ENCODE results near the gene ASPDH.
A peak's percentile ranks its signal among the peaks of the same experiment; 100 is the strongest.

Gene ASPDH

DNA sequence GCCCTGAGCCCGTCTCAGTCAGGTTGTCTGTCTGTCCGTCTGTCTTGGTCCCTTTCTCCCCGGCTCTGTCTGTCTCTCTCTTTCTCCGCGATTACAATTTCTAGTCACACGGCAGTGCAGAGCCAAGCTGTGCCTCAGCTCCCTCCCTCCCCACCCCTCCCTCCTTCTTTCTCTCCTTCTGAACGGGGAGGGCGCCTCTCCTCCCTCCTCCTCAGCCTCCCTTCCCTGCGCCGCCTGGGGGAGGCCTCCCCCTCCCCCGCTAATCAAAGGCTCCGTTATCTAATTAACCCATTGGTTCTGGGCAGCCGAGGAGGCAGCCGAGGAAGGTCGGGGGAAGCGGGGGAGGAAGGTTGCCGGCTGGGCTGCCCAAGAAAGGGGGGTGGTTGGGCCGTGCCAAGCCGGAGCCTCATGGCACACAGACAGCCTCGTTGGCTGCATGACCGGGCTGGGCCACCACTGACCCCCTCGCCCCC, 38.0 kb upstream of the ASPDH start:
- Histone ChIP-seq H3K4me3 (peak overlapping the region; percentile 68), H3K27ac (peak overlapping the region; percentile 41 to 73)
- TF ChIP-seq, protein P1, sequence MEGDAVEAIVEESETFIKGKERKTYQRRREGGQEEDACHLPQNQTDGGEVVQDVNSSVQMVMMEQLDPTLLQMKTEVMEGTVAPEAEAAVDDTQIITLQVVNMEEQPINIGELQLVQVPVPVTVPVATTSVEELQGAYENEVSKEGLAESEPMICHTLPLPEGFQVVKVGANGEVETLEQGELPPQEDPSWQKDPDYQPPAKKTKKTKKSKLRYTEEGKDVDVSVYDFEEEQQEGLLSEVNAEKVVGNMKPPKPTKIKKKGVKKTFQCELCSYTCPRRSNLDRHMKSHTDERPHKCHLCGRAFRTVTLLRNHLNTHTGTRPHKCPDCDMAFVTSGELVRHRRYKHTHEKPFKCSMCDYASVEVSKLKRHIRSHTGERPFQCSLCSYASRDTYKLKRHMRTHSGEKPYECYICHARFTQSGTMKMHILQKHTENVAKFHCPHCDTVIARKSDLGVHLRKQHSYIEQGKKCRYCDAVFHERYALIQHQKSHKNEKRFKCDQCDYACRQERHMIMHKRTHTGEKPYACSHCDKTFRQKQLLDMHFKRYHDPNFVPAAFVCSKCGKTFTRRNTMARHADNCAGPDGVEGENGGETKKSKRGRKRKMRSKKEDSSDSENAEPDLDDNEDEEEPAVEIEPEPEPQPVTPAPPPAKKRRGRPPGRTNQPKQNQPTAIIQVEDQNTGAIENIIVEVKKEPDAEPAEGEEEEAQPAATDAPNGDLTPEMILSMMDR (IDR thresholded peaks at IDR 0.05), result no peak
- DNase-seq (ENCODE audit: low spot score), result no peak

DNA sequence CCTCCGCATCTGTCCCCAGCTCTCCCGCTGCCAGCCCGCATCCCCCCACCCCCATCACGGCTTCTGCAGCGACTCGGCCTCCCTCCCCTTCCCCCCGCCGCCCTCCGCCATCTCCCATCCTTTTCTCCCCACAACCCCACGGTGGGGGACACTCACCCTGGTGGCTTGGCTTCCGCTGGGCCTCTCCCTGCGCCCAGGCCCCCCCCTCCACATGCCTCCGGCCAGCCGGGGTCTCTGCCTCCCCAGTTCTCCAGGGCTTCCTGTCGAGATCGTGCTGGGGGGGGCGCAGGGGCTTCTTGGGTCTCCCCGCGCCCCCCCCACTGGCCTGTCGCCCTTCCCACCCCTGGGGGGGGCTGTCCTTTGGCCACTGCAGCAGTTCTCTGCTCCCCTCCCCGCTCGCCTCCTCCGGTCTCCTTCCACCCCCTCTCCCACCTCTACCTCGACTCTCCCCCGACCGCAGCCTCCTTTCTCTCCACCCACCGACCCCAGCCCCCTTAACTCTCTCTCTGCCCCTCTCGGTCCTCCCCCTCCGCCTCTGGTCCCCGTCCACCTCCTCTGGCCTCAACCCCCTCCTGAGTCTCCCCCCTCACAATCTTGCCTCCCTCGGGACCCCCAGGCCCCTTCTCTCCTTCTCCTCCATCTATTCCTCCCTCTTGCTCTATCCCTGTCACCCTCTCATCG, 37.5 kb upstream of the ASPDH start:
- TF ChIP-seq, protein P1 (IDR thresholded peaks at IDR 0.05), result no peak
- Histone ChIP-seq H3K27ac (peak overlapping the region; percentile 41 to 73), H3K4me3 (peak overlapping the region; percentile 68)
- no peak for DNase-seq (ENCODE audit: low spot score)

DNA sequence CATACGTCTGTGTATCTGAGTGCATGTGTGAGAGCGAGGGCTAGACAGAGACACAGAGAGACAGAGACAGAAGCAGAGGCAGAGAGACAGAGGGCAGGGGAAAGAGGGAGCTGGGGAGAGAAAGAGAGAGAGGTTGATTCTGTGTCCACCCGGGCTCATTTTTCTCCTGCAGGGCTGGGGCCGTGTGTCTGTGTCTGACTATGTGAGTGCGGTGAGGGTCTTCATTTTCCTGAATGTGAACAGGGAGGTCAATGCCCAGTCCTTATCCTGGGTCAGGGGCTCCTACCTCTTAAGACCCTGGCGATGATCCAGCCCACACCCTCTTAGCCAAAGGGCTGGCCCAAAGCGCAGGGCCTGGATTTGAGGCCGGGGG, 36.9 kb upstream of the ASPDH start:
- H3K4me3 ChIP-seq, result peak overlapping the region; percentile 68
- no peak for DNase-seq (ENCODE audit: low spot score)

DNA sequence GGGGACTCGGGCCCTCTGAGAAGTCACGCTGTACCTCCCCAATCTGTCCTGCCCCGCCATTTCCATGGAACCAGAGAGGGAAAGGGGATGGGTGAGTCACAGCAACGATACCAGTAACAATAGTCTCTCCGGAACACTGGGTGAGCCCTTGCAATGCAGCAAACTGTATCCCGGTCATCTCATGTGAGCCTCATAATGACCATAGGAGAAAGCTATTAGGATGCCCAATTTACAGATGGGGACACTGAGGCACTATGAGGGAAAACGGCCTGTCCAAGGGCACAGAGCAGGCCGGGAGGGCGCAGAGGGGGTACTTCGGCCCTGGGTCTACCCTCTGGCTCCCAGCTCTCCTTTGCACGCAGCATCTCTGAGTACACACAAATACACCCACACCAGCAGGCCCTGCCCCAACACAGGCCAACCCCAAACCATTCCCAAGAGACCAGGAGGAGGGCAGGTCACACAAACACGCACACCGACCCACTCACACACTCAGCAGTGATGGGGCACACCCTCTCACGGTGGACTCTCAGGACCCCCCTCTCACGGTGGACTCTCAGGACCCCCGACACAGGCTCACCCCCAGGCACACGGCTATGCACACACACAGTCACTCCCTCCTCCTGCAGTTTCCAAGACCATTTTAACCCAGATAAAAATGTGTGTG, 36.3 kb upstream of the ASPDH start:
- Histone ChIP-seq H3K4me3 (peak overlapping the region; percentile 68), H3K27ac (peak overlapping the region in 1 of 2 donors; percentile 73)
- TF ChIP-seq, protein P1 (IDR thresholded peaks at IDR 0.05), result no peak
- DNase-seq (ENCODE audit: low spot score), result no peak

More for the DNA sequence above, 36.9 kb upstream of the ASPDH start:
- peak overlapping the region; percentile 41 to 73 for H3K27ac ChIP-seq
- TF ChIP-seq, protein P1 (IDR thresholded peaks at IDR 0.05), result no peak

DNA sequence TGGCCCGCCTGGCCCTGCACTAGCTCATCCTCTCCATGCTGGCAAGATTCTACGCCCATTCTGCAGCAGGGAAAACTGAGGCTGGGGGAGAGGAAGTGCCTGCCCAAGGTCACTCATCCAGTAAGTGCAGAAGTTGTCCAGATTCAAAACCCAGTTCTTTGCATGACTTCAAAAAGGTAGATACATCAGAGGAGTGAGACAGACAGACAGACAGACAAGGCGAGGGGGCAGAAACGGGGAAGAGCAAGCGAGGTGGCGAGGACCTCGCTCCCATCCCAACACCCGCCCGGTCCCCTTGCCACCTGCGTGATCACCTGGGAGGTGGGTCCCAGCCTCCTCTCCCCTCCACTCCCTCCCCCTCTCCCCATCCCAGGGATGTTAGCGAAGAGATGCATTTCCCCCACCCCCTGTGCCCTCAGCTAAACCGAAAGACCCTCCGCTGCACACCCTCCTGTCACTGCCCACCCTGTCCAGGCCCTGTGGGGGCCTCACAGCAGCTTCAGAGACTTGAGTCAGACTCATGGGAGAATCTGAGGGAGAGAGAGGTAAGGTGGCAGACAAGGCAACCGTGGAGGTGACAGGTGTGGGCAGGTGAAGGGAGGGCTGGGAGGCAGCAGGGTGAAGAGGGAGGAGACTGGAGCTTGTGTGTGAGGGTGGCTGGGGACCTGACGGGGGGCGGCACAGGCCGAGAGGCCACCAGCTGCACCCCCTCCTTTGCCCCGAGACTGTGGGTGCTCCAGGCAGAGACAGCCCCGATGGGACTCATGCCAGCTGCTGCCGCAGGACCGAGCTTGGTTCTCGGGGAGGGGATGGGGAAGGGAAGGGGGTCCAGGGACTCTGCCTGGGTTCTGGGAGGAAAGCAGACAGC, 35.6 kb upstream of the ASPDH start:
- Histone ChIP-seq H3K4me3 (peak overlapping the region; percentile 68), H3K27ac (peak overlapping the region in 1 of 2 donors; percentile 73)

More for the DNA sequence above, 35.6 kb upstream of the ASPDH start:
- TF ChIP-seq, protein P1 (IDR thresholded peaks at IDR 0.05), result no peak
- no peak for DNase-seq (ENCODE audit: low spot score)
